Epithelial cell of proximal tubule (primary cell): ENCODE measurements around the gene PSMC3IP. TPM values are rescaled to one million over a fixed set of nuclear protein-coding genes. Genes with fewer than 3 reads are reported as not detected.

Source experiments
- DNase-seq: peaks from one replicate; pipeline ENCODE4 v3.0.0-alpha.2; 2011; ENCODE audit warnings: low read depth
- H3K4me3 ChIP-seq: 2 replicates; pipeline ENCODE4 v1.5.1; 2011; ENCODE audit warnings: low read depth, mild to moderate bottlenecking, low read length
- total RNA-seq: library from RNA; depleted of rRNA; stranded (reverse); fragments of >200 nt; gene quantifications from 2 replicates; pipeline ENCODE4 v1.2.3, GENCODE V29; 2015
- TF ChIP-seq, protein P1 (sequence below): conservative IDR thresholded peaks from 2 replicates; pipeline ENCODE4 v1.5.1; 2012; ENCODE audit warnings: low read depth, mild to moderate bottlenecking, low read length

The PSMC3IP gene
- total RNA-seq, 1 donor from 2014 or later: 25.9 TPM

DNA sequence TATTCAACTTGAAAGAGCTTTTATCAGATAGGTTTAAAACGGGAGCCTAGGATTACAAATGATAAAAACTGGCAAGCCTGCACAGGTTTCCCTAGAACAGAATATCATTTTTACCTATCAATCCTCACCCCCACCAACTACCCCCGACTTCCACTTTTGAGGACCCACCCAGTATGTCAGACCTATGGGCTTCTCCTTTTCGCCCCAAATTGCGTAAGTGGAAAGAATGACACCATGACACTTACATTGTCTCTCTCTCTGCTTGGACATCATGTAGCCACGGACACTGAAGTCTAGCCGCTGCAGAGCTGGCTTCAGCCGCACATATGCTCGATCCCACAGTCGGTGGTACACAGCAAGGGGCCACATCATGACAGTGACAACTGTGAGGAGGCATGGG, 7.4 kb upstream of the PSMC3IP start:
- TF ChIP-seq, protein P1, sequence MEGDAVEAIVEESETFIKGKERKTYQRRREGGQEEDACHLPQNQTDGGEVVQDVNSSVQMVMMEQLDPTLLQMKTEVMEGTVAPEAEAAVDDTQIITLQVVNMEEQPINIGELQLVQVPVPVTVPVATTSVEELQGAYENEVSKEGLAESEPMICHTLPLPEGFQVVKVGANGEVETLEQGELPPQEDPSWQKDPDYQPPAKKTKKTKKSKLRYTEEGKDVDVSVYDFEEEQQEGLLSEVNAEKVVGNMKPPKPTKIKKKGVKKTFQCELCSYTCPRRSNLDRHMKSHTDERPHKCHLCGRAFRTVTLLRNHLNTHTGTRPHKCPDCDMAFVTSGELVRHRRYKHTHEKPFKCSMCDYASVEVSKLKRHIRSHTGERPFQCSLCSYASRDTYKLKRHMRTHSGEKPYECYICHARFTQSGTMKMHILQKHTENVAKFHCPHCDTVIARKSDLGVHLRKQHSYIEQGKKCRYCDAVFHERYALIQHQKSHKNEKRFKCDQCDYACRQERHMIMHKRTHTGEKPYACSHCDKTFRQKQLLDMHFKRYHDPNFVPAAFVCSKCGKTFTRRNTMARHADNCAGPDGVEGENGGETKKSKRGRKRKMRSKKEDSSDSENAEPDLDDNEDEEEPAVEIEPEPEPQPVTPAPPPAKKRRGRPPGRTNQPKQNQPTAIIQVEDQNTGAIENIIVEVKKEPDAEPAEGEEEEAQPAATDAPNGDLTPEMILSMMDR: no peak
- H3K4me3 ChIP-seq: no peak overlapping the region
- DNase-seq: no peak

DNA sequence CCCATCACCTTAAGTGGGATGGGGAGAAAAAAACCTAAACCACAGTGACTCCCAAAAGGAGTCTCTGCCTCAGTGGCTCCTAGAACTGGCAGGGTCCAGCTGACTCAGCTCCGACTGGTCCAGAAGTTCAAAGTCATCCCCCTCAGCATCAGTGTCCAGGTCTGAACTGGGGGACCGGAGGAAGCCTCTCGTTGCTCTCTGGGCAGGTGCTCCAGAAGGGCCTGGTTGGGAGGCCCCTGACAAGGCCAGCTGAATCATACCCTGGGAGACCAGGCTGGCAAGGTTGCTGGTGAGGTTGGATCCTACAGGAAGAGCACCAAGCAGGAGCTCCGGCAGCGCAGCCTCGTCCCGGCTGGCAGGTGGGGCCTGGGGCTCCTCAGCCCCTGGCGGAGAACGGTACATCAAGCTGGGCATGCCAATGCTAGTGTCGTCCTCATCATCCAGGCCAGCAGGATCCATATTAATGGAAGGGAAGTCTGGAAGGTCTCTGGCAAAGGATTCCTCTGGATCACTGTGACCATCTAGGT, 4.3 kb upstream of the PSMC3IP start:
- DNase-seq: no peak
- no peak overlapping the region for H3K4me3 ChIP-seq
- TF ChIP-seq, protein P1: no peak

DNA sequence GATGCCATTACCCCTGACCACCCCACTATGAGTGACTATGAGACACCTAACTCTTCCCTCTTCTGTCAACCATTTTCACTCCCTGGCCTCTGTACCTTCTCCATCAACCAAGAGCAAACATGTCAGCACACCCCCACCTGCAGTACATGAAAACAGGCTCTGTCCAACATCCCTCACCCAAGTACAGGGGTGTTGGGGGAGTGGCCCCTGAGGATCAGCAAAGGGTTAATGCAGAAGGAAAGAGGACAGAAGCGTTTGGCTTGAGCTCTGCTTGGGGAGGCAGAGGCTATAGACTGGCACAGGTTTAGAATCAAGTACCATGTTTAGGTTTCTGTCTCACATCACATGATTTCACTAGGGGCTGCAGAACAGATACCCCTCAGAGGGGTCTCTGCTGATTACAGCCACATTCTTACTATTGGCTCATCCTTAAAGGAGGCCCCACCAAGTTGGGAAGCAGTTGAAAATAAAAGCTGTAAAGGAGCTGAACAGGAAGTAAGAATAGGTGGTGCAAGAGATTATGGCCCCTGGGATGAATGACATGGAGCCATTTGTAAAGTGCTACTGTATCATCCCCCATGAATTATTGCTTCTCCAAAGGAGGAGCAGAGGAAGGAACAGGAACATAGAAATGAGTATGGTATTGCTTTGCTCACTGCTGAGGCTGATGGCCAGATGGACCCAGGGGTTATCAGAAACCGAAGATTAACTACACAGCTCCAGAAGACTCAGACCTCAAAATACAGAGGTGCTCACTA, 2.4 kb upstream of the PSMC3IP start:
- H3K4me3 ChIP-seq: no peak overlapping the region
- DNase-seq: no peak
- TF ChIP-seq, protein P1: no peak

DNA sequence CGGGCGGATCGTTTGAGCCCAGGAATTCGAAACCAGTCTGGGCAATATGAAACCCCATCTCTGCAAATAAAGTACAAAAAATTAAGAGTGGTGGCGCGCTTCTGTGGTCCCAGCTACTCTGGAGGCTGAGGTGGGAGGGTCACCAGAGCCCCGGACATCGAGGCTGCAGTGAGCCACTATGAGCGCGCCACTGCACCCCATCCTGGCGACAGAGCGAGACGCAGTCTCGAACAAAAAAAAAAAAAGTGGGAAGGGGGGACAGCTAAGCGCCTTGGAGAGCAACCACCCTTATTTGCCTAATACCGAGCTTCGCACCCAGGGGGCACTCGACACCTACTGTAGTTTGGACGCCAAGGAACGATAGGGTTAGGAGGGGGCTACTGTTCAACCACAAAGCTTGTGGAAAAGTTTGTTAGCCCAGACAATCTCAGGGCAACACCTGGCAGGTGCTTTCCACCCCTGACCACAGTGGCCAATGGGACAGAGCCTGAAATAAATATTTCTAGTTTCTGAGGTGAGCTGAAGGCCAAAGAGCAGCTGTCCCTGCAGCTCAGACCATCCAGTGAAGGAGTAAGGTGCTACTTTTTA, 847 bp upstream of the PSMC3IP start:
- DNase-seq: no peak
- TF ChIP-seq, protein P1: peak; percentile 81
- peak overlapping the region; percentile 98 for H3K4me3 ChIP-seq

DNA sequence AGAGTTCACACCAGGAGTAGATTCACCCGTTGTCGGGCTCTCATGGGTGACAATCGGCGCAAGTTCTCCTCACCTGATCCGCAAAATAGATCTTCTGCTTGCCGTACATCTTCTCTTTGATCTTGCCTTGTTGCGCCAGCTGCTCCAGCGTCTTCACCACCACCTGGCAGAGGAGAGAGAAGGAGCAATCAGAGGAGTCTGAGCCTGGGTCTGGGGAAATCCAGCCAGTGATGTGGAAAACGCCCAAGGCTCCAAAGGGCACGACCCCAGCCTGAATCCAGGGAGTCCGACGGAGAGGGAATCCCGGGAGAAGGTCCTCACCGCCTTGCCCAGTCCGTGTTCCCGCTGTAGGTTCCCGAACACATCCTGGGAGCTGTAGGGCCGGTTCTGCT, 393 bp downstream of the PSMC3IP start:
- TF ChIP-seq, protein P1: no peak
- H3K4me3 ChIP-seq: peak overlapping the region; percentile 98
- DNase-seq: no peak

DNA sequence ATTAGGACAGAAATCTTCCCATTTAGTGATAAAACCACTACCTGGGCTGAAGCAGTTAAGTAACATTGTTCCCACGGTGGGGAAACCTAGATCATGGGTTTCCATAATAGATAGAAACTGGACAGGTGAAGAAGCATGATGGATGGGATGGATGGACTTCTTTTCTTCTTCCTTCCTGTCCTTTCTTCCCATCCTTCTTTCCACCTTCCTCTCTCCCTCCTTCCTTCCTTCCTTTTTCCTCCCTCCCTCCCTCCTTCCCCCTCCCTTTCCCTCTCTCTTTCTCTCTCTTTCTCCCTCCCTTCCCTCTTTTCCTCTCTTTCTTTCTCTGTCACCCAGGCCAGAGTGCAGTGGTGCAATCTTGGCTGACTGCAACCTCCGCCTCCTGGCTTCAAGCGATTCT, 3.1 kb downstream of the PSMC3IP start:
- TF ChIP-seq, protein P1: no peak
- no peak overlapping the region for H3K4me3 ChIP-seq
- DNase-seq: no peak

DNA sequence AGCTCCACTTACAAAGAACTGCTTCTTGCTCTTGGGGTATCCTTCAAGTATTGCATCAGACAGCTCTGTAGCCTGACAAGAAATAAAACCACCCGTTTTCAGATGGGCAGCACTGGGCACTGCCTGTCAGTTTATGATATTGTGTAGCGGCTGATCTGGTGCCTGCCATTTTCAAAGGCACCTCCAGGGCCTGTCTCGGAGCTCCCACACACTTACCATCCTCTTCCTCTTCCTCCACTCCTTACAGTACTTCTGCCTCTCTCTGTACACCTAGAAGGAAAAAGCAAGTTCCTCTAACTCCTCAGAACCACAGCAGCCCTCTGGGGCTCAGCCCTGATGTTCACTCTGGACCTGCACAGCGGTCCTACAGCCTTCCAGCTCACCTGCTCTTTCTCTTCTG, 4.4 kb downstream of the PSMC3IP start:
- H3K4me3 ChIP-seq: no peak overlapping the region
- DNase-seq: no peak
- TF ChIP-seq, protein P1: no peak
